NCI-H524 (cell line): ENCODE data around the gene EDA.

ENCODE experiments used
- DNase-seq, 2 experiments: peaks; one replicate each; lab custom pipeline; 2025; lab: John Stamatoyannopoulos, UW

EDA gene

GRCh38 chrX:69615779-69616456 is at the start of gene EDA:
Gene EDA (plus strand): TSS chrX:69616113.
- peak; percentile 89 to 95 for DNase-seq

- no peak for DNase-seq
These were observed 47.1 kb upstream of the EDA start for GRCh38 chrX:69568828-69569227.

- DNase-seq = no peak
These were observed 18.5 kb upstream of the EDA start for GRCh38 chrX:69597399-69597798.

GRCh38 chrX:69600182-69600581 is 15.7 kb upstream of the EDA start:
- DNase-seq = no peak

- DNase-seq = peak; percentile 91 to 97
These were observed 12.2 kb upstream of the EDA start for GRCh38 chrX:69603566-69604194.

- no peak for DNase-seq
These were observed 10.4 kb upstream of the EDA start for GRCh38 chrX:69605521-69605920.

- no peak for DNase-seq
These were observed 8.3 kb upstream of the EDA start for GRCh38 chrX:69607616-69608015.

GRCh38 chrX:69613946-69614345 is 2.0 kb upstream of the EDA start:
- DNase-seq = no peak

GRCh38 chrX:69614886-69615285 is 1.0 kb upstream of the EDA start:
- DNase-seq = peak; percentile 71 to 85

- peak in 1 of 2 experiments; percentile 51 for DNase-seq
These were observed 571 bp upstream of the EDA start for GRCh38 chrX:69615342-69615741.

- peak; percentile 62 to 81 for DNase-seq
These were observed 717 bp downstream of the EDA start for GRCh38 chrX:69616457-69617203.

GRCh38 chrX:69618803-69619202 is 2.9 kb downstream of the EDA start:
- peak in 1 of 2 experiments; percentile 30 for DNase-seq

- DNase-seq = no peak
These were observed 10.2 kb downstream of the EDA start for GRCh38 chrX:69626129-69626528.

- no peak for DNase-seq
These were observed 11.8 kb downstream of the EDA start for GRCh38 chrX:69627744-69628143.

GRCh38 chrX:69630147-69630546 is 14.2 kb downstream of the EDA start:
- no peak for DNase-seq

- DNase-seq = no peak
These were observed 48.8 kb downstream of the EDA start for GRCh38 chrX:69664693-69665092.

GRCh38 chrX:69670001-69670555 is 54.2 kb downstream of the EDA start:
- DNase-seq = no peak

GRCh38 chrX:69674891-69675290 is 59.0 kb downstream of the EDA start:
- no peak for DNase-seq

- DNase-seq = no peak
These were observed 89.9 kb downstream of the EDA start for GRCh38 chrX:69705818-69706217.

- no peak for DNase-seq
These were observed 102.2 kb downstream of the EDA start for GRCh38 chrX:69718102-69718501.

- DNase-seq = no peak
These were observed 108.4 kb downstream of the EDA start for GRCh38 chrX:69724307-69724706.

- DNase-seq = no peak
These were observed 124.4 kb downstream of the EDA start for GRCh38 chrX:69740317-69740716.

GRCh38 chrX:69741721-69742120 is 125.8 kb downstream of the EDA start:
- DNase-seq = no peak
